Liver (tissue), 9 donors: ENCODE data around the gene PPP6R2. TPM values are rescaled to one million over a fixed set of nuclear protein-coding genes. Genes with fewer than 3 reads are reported as not detected.

Experiments used
- DNase-seq: peaks from one replicate; pipeline ENCODE4 v3.0.0-alpha.2; 2017; ENCODE audit warnings: low spot score
- H3K27ac ChIP-seq, 2 donors: one replicate each; pipeline ENCODE4 v1.7.0; 2013; ENCODE audit warnings: inconsistent platforms in 2 of 2, low read length in 2 of 2, control low read depth in 1 of 2, low read depth in 1 of 2, mild to moderate bottlenecking in 1 of 2
- H3K27me3 ChIP-seq, 4 donors: one replicate each; pipeline versions ENCODE4 v1.6.1 to v1.7.0; 2013; ENCODE audit warnings: low read length in 3 of 4, inconsistent platforms in 1 of 4, mild to moderate bottlenecking in 1 of 4, moderate library complexity in 1 of 4; ENCODE audit not compliant: control insufficient read depth in 4 of 4, insufficient read depth in 4 of 4
- H3K36me3 ChIP-seq, 4 donors: one replicate each; pipeline versions ENCODE4 v1.6.1 to v1.7.0; 2013; ENCODE audit warnings: low read length in 3 of 4, mild to moderate bottlenecking in 3 of 4, low read depth in 1 of 4, moderate library complexity in 1 of 4; ENCODE audit not compliant: control insufficient read depth in 4 of 4, insufficient read depth in 3 of 4
- H3K4me1 ChIP-seq, 4 donors: one replicate each; pipeline versions ENCODE4 v1.6.1 to v1.7.0; 2013; ENCODE audit warnings: low read length in 3 of 4, mild to moderate bottlenecking in 3 of 4, moderate library complexity in 1 of 4; ENCODE audit not compliant: control insufficient read depth in 4 of 4, insufficient read depth in 4 of 4
- H3K4me3 ChIP-seq, 3 donors: one replicate each; pipeline versions ENCODE4 v1.6.1 to v1.7.0; 2013; ENCODE audit warnings: low read length in 3 of 3, control low read depth in 1 of 3, low read depth in 1 of 3, mild to moderate bottlenecking in 1 of 3
- H3K9ac ChIP-seq, 2 donors: one replicate each; pipeline ENCODE4 v1.7.0; 2013; ENCODE audit warnings: low read length in 2 of 2, mild to moderate bottlenecking in 2 of 2, moderate library complexity in 2 of 2, control low read depth in 1 of 2, low read depth in 1 of 2
- H3K9me3 ChIP-seq, 4 donors: one replicate each; pipeline versions ENCODE4 v1.6.1 to v1.7.0; 2013; ENCODE audit warnings: low read length in 3 of 4; ENCODE audit not compliant: control insufficient read depth in 4 of 4
- EGR1 ChIP-seq, 2 donors: IDR thresholded peaks; 2 replicates each; pipeline ENCODE4 v1.6.1; 2016 to 2018; ENCODE audit warnings: antibody characterized with exemption in 2 of 2, low read depth in 2 of 2
- FOXA1 ChIP-seq: IDR thresholded peaks from 2 replicates; pipeline ENCODE4 v1.6.1; 2016; ENCODE audit warnings: antibody characterized with exemption
- FOXA2 ChIP-seq: IDR thresholded peaks from 2 replicates; pipeline ENCODE4 v1.6.1; 2016; ENCODE audit warnings: antibody characterized with exemption
- GABPA ChIP-seq, 2 donors: IDR thresholded peaks in 1 of 2; conservative IDR thresholded peaks in 1 of 2; 2 replicates each; pipeline ENCODE4 v1.6.1; 2016; ENCODE audit warnings: antibody characterized with exemption in 2 of 2, mild to moderate bottlenecking in 1 of 2, moderate library complexity in 1 of 2
- HNF4A ChIP-seq, 2 donors: conservative IDR thresholded peaks; 2 replicates each; pipeline ENCODE4 v1.6.1; 2016; ENCODE audit warnings: antibody characterized with exemption in 2 of 2, mild to moderate bottlenecking in 2 of 2
- HNF4G ChIP-seq: IDR thresholded peaks from 2 replicates; pipeline ENCODE4 v1.6.1; 2016; ENCODE audit warnings: antibody characterized with exemption
- JUND ChIP-seq, 2 donors: IDR thresholded peaks; 2 replicates each; pipeline ENCODE4 v1.6.1; 2016; ENCODE audit warnings: antibody characterized with exemption in 2 of 2
- NR2F2 ChIP-seq: IDR thresholded peaks from 2 replicates; pipeline ENCODE4 v1.6.1; 2016; ENCODE audit warnings: antibody characterized with exemption
- RAD21 ChIP-seq, 2 donors: IDR thresholded peaks; 2 replicates each; pipeline ENCODE4 v1.6.1; 2016; ENCODE audit warnings: antibody characterized with exemption in 2 of 2, mild to moderate bottlenecking in 2 of 2
- RXRA ChIP-seq, 2 donors: IDR thresholded peaks; 2 replicates each; pipeline ENCODE4 v1.6.1; 2017 to 2018; ENCODE audit warnings: antibody characterized with exemption in 2 of 2, mild to moderate bottlenecking in 1 of 2
- SP1 ChIP-seq: IDR thresholded peaks from 2 replicates; pipeline ENCODE4 v1.6.1; 2018; ENCODE audit warnings: antibody characterized with exemption, mild to moderate bottlenecking
- TAF1 ChIP-seq: conservative IDR thresholded peaks from 2 replicates; pipeline ENCODE4 v1.6.1; 2016; ENCODE audit warnings: antibody characterized with exemption, mild to moderate bottlenecking
- YY1 ChIP-seq: IDR thresholded peaks from 2 replicates; pipeline ENCODE4 v1.6.1; 2016; ENCODE audit warnings: antibody characterized with exemption, mild to moderate bottlenecking
- WGBS: extraction: QIAGEN DNeasy Blood & Tissue Kit; methylation state at CpG from one replicate; pipeline ENCODE4 v1.1.7; 2013; 5-methylcytosine and 5-hydroxymethylcytosine counted together
- polyA plus RNA-seq, 2 donors: library from polyadenylated mRNA; stranded (reverse) in 1 of 2; unstranded in 1 of 2; fragments of 200-250 nt in 1 of 2; fragments of >200 nt in 1 of 2; fragmentation: Nextera tagmentation in 1 of 2; extraction: Ambion mirVana in 1 of 2; gene quantifications; one replicate each; pipeline versions ENCODE4 v1.2.1 to v1.2.3, GENCODE V29; 2013 to 2015
- total RNA-seq, 2 donors: library from RNA; depleted of rRNA; stranded (reverse); fragments of >200 nt; gene quantifications; one replicate each; pipeline ENCODE4 v1.2.3, GENCODE V29; 2014
- TF ChIP-seq, protein P1 (sequence below): IDR thresholded peaks from 2 replicates; pipeline ENCODE4 v1.6.1; 2016; ENCODE audit warnings: antibody characterized with exemption
- TF ChIP-seq, protein P2 (sequence below): IDR thresholded peaks from 2 replicates; pipeline ENCODE4 v1.6.1; 2016; ENCODE audit warnings: antibody characterized with exemption
- TF ChIP-seq, protein P3 (sequence below): IDR thresholded peaks from 2 replicates; pipeline ENCODE4 v1.6.1; 2016; ENCODE audit warnings: antibody characterized with exemption, mild to moderate bottlenecking
- TF ChIP-seq, protein P4 (sequence below): IDR thresholded peaks from 2 replicates; pipeline ENCODE4 v1.6.1; 2016; ENCODE audit warnings: antibody characterized with exemption
- TF ChIP-seq, protein P5 (sequence below): fragments of 150-350 bp; IDR thresholded peaks from 2 replicates; pipeline ENCODE4 v1.5.1; 2017; ENCODE audit warnings: improper control_type of control experiment, low read depth, low read length; ENCODE audit not compliant: missing input control
- donor health status: healthy.
- donor health status: healthy.
- donor health status: healthy.
- donor health status: healthy.
- donor health status: healthy.

Gene PPP6R2
- total and polyA plus RNA-seq, 4 donors, result 28.8 to 117 (median 47.2) TPM

DNA sequence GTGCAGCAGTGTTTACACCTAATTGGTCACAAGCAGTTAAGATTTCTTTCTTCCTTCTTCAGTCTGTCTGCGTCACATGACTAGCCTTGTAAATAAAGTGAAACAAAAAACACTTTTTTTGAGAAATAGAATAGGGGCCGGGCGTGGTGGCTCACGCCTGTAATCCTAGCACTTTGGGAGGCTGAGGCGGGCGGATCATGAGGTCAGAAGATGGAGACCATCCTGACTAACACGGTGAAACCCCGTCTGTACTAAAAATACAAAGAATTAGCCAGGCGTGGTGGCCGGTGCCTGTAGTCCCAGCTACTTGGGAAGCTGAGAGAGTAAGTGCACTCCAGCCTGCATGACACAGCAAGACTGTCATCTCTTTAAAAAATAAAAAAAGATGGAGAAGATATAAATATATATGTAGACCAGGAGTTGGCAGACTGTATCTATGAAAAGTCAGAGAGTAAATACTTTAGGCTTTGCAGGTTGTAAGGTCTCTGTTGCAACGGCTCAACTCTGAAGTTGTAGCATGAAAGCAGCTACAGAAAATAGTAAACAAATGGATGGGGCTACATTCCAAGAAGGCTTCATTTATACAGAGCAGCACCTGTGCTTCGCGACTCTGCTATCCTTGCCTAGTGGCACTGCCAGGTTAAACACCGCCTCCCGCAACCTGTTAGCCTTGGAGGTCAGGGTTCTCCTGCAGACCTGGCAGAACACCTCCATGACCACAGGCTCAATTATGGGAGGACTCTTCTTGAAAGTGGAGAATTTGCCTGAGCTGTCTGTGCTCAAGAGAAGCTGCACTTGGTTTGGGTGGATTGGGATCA, 55.9 kb downstream of the PPP6R2 start:
- H3K27me3 ChIP-seq, result no peaks in the 10 kb centered on the region
- DNase-seq, result no peak

More for the DNA sequence above, 55.9 kb downstream of the PPP6R2 start:
- H3K36me3 ChIP-seq, result peaks cover 0 to 10% (median 6%) of the 10 kb centered on the region in 4 donors
- no peak for TF ChIP-seq HNF4G
- no peak for TF ChIP-seq GABPA (IDR thresholded peaks at IDR 0.05 in 1 of 2, conservative IDR thresholded peaks at IDR 0.05 in 1 of 2)
- TF ChIP-seq, protein P1, sequence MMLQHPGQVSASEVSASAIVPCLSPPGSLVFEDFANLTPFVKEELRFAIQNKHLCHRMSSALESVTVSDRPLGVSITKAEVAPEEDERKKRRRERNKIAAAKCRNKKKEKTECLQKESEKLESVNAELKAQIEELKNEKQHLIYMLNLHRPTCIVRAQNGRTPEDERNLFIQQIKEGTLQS, result no peak
- TF ChIP-seq NR2F2, result peak; percentile 11
- TF ChIP-seq EGR1 (IDR thresholded peaks at IDR 0.05; ENCODE audit: low read depth in 2 of 2), result no peak
- TF ChIP-seq HNF4A (conservative IDR thresholded peaks at IDR 0.05), result peak; percentile 67 to 73
- TF ChIP-seq, protein P2, sequence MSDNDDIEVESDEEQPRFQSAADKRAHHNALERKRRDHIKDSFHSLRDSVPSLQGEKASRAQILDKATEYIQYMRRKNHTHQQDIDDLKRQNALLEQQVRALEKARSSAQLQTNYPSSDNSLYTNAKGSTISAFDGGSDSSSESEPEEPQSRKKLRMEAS, result no peak
- TF ChIP-seq, protein P3, sequence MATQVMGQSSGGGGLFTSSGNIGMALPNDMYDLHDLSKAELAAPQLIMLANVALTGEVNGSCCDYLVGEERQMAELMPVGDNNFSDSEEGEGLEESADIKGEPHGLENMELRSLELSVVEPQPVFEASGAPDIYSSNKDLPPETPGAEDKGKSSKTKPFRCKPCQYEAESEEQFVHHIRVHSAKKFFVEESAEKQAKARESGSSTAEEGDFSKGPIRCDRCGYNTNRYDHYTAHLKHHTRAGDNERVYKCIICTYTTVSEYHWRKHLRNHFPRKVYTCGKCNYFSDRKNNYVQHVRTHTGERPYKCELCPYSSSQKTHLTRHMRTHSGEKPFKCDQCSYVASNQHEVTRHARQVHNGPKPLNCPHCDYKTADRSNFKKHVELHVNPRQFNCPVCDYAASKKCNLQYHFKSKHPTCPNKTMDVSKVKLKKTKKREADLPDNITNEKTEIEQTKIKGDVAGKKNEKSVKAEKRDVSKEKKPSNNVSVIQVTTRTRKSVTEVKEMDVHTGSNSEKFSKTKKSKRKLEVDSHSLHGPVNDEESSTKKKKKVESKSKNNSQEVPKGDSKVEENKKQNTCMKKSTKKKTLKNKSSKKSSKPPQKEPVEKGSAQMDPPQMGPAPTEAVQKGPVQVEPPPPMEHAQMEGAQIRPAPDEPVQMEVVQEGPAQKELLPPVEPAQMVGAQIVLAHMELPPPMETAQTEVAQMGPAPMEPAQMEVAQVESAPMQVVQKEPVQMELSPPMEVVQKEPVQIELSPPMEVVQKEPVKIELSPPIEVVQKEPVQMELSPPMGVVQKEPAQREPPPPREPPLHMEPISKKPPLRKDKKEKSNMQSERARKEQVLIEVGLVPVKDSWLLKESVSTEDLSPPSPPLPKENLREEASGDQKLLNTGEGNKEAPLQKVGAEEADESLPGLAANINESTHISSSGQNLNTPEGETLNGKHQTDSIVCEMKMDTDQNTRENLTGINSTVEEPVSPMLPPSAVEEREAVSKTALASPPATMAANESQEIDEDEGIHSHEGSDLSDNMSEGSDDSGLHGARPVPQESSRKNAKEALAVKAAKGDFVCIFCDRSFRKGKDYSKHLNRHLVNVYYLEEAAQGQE, result no peak
- no peak for TF ChIP-seq FOXA2
- peak; percentile 75 for TF ChIP-seq SP1
- peak; percentile 69 to 73 for TF ChIP-seq RXRA (IDR thresholded peaks at IDR 0.05)
- TF ChIP-seq, protein P4, sequence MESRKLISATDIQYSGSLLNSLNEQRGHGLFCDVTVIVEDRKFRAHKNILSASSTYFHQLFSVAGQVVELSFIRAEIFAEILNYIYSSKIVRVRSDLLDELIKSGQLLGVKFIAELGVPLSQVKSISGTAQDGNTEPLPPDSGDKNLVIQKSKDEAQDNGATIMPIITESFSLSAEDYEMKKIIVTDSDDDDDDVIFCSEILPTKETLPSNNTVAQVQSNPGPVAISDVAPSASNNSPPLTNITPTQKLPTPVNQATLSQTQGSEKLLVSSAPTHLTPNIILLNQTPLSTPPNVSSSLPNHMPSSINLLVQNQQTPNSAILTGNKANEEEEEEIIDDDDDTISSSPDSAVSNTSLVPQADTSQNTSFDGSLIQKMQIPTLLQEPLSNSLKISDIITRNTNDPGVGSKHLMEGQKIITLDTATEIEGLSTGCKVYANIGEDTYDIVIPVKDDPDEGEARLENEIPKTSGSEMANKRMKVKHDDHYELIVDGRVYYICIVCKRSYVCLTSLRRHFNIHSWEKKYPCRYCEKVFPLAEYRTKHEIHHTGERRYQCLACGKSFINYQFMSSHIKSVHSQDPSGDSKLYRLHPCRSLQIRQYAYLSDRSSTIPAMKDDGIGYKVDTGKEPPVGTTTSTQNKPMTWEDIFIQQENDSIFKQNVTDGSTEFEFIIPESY, result no peak
- TF ChIP-seq, protein P5, sequence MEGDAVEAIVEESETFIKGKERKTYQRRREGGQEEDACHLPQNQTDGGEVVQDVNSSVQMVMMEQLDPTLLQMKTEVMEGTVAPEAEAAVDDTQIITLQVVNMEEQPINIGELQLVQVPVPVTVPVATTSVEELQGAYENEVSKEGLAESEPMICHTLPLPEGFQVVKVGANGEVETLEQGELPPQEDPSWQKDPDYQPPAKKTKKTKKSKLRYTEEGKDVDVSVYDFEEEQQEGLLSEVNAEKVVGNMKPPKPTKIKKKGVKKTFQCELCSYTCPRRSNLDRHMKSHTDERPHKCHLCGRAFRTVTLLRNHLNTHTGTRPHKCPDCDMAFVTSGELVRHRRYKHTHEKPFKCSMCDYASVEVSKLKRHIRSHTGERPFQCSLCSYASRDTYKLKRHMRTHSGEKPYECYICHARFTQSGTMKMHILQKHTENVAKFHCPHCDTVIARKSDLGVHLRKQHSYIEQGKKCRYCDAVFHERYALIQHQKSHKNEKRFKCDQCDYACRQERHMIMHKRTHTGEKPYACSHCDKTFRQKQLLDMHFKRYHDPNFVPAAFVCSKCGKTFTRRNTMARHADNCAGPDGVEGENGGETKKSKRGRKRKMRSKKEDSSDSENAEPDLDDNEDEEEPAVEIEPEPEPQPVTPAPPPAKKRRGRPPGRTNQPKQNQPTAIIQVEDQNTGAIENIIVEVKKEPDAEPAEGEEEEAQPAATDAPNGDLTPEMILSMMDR, result no peak
- peak in 1 of 2 donors; percentile 25 for TF ChIP-seq JUND (IDR thresholded peaks at IDR 0.05)
- TF ChIP-seq TAF1, result no peak
- TF ChIP-seq RAD21 (IDR thresholded peaks at IDR 0.05), result peak in 1 of 2 donors; percentile 23
- peak; percentile 23 for TF ChIP-seq YY1
- no peak for TF ChIP-seq FOXA1
- no peak overlapping the region for H3K4me3 ChIP-seq
- no peak overlapping the region for H3K9ac ChIP-seq
- peak overlapping the region; percentile 72 to 74 for H3K27ac ChIP-seq
- peaks cover 25 to 69% (median 56%) of the 10 kb centered on the region in 4 donors for H3K4me1 ChIP-seq
- WGBS, result 49% methylated on average over 15 of the region's 15 CpGs
- no peaks in the 10 kb centered on the region for H3K9me3 ChIP-seq
